ENCODE data around the gene C5orf63.
"Not testable (repeated sequence)": the region's sequence is repeated elsewhere in the genome, so short reads cannot be mapped to it uniquely, and the experiment has no call there.

The C5orf63 gene

DNA sequence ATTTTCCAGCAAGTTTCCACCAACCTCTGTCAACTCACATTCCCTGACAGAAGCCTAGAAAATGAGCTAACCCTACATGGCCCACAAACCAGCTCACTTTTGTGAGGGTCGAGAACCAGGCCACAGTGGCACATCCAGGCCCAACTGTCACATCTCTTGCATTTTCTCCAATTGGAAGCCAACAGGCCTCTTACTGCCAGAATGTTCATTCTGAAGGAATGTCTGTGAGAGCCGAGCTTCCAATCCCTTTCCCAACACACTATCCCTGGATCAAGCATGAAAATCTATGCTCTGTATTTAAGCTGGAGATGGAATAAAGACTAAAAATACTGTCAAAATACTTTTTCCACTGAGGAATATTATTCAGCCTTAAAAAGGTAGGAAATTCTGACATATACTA lies 62.9 kb downstream of the C5orf63 start:
- in situ Hi-C loops (cut with MboI; ENCODE audit: low sequenced_read_pairs): no loop called here

DNA sequence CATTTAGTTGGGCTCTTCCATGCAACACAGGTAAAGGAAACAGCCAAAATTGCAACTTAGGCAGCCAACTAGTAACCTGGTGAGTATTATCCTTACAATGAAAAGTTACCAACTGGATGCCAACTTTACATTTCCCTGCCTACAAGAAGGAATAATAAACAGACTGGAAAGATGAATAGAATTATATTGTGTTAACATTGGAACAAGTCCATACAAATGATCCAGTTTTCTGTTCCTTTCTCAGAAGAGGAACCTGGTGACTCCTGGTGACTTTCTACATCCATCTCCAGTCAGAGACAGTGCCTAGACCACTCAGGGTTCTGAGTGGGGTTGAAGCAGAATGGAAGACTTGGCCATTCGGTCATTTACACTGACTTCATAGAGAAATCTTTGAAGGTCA lies 63.5 kb downstream of the C5orf63 start:
- in situ Hi-C loops (cut with MboI; ENCODE audit: low sequenced_read_pairs): no loop called here

DNA sequence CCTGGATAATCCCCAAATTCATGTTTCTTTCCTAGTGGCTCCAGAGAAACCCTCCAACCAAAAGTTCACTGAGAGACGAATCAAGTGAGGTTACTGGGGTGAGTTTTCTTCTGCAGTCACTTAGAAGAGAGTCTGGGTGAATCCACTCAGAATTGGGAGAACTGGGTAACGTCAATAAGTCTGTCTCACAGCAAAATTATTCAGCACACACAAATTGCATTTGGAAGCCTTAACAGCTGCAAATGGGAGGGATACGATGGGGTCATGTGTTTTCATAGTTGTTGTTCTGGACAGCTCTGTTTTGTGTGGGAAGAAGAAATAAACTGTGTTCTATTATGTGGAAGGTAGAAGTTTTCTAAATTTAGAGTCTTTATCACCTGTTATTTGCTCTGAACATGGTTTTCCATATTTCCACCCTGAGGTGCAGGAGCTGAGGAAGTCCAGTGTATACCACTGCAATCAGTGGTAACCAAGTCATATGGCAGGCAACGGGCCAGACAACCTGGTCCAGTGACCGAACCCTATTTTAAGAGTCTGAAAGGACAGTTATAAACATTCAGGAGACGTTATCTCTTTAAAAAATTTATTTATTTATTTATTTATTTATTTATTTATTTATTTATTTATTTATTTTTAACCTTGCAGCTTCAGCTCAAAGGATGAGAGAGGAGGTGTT lies 64.9 kb downstream of the C5orf63 start:
- in situ Hi-C loops (cut with MboI; ENCODE audit: low sequenced_read_pairs): no loop called here

DNA sequence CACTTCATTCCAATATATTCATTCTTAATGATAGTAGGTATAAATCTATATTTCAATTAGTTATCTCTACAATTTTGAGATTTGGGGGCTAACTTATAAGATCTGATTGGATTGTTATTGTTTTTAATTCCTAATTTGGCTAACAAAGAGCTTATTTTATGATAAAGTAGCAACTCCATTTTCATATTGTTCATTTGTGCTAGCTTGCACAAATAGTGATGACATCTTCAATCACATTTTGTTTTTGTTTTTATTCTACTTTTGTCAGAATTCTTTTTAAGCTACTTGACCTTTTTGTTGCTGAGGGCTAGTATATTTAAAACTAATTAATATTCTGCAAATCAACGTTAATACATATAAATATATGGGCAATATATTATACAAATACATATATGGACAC lies 65.8 kb downstream of the C5orf63 start:
- in situ Hi-C loops (cut with MboI; ENCODE audit: low sequenced_read_pairs): no loop called here

DNA sequence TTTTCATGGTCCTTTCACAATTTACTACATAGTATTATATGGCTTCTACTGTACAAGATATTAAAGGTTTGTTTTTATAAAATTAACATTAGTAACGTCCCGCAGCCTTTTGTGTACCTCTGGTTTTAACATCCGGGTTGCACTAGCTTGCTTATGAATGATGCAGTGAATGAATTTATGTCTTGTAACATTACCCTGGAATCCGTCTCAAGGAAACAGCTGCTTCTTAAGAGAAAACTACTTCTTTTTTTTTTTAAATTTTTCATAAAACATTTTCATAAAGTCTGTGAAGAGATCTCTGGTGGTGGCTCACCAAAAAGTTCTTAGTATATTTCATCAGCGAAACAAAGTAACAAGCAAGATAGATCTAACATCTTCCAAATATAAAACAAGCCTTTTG lies 66.6 kb downstream of the C5orf63 start:
- in situ Hi-C loops (cut with MboI; ENCODE audit: low sequenced_read_pairs): no loop called here

DNA sequence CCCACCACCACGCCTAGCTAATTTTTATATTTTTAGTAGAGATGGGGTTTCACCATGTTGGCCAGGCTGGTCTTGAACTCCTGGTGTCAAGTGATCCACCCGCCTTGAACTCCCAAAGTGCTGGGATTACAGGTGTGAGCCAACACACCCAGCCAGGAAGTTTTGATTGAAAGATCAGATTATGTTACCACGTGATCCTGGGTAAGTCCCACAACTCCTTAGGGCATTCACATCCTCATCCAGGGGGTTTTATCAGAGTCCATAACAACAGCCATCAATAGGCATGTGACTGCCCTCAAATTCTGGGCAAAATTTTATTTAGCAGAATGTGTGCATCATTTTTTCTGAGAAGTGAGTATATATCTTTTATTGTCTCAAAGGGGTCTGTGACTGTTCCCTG lies 68.0 kb downstream of the C5orf63 start:
- in situ Hi-C loops (cut with MboI; ENCODE audit: low sequenced_read_pairs): not testable (repeated sequence)

DNA sequence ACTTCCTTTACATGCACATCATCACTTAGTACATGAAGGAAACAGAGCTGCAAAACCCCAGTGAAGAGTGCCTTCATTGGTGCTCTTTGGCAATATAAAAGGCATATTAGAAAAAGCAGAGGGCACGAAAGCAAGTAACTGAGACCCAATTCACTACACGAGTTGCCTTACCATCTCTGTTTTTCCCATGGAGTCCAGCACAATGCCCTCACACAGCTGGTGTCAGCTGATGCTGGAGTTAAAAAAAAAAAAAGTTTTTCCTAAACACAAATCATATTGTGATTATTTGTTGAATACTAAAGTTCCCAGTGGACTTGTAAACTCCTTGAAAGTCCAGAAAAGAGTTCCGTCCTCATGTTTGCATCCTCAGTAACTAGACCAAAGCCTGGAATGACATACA lies 68.6 kb downstream of the C5orf63 start:
- in situ Hi-C loops (cut with MboI; ENCODE audit: low sequenced_read_pairs): no loop called here

DNA sequence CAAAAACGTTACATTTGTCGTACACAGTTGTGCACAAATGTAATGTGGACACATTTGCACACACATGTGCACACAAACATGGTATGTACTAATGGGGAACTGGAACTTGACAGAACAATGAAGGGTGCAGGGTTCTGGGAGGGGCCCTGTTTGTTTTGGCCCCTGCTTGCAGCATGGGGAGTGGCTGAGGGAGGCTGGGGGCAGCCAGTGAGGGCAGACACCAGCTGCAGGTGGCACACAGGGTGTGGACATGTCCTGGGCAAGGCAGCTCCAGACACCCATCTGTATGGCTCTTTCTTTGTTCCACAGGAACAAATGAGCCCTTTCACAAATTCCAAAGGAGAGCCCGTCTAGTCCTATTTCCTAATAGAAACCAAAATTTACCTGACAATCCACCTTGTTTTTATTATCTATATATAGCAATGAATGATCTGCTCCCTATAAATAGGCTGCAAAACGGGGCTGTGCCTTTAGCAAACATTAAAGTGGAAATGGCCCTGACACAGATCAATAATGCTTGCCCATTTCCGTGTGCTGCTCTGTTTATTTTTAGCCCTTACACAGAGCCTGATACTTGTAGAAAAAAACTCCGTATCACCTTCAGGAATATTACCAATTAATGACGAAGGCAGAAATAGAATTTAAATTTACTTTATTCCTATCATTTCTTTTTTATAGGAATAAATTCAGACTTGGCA lies 69.4 kb downstream of the C5orf63 start:
- in situ Hi-C loops (cut with MboI; ENCODE audit: low sequenced_read_pairs): no loop called here

DNA sequence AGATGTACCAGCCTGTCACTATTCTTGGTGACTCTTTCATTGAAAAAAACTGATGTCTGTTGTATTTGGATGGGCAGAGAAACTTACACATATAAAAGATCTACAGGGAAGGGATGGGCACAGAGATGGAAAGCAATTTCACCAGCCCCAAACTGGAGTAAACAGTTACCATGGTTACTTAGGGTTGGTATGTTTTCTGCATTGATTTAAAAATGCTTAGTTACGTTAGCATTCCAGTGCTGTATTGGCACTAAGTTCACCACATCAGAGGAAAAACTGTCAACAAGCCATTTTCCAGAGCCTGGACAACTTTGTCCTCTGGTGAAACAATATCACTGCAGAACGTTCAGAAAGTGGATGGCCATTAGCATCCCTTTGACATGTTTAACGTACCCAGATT lies 70.9 kb downstream of the C5orf63 start:
- in situ Hi-C loops (cut with MboI; ENCODE audit: low sequenced_read_pairs): no loop called here

DNA sequence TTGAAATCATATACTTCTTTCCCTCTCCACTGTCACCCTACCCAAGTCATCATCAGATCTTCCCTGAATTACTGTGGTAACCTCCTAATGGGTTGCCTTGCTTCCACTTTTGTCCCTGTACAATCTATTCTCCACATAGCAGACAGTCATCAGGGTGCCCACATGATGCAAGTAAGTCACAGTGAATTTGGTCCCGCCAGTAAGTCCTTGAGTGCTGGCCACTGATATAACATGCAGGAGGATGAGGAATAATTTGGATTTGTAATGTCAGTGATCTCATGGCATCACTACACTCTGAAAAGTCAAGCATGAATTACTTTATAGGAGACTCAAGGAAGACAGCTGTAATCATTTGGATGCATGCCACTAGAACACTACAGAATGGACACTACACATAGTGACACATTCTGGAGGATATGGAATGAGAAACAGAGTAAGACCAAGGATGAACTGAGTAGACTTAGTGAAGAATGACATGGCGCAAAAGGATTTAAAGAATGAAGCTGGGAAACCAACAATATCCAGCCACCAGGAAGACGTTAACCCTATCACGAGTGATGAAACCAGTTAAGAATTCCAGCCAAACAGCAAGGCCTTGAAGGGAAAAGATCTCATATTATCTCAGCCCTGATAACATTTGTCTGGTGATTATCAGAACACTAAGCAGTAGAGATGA lies 71.5 kb downstream of the C5orf63 start:
- in situ Hi-C loops (cut with MboI; ENCODE audit: low sequenced_read_pairs): no loop called here

All from hTERT RPE-1 (cell line).